Stomach smooth muscle (tissue), 2 donors: ENCODE data around the gene FOXK1.
"Not testable (repeated sequence)": the region's sequence is repeated elsewhere in the genome, so short reads cannot be mapped to it uniquely, and the experiment has no call there.

Source experiments
- H3K27ac ChIP-seq: one replicate; pipeline ENCODE4 v1.7.0; 2013; ENCODE audit warnings: mild to moderate bottlenecking, low read length, inconsistent platforms
- H3K27me3 ChIP-seq, 2 donors: one replicate each; pipeline ENCODE4 v1.7.0; 2013; ENCODE audit warnings: low read length in 2 of 2; ENCODE audit not compliant: insufficient read depth in 2 of 2, control insufficient read depth in 1 of 2
- H3K36me3 ChIP-seq, 2 donors: one replicate each; pipeline ENCODE4 v1.7.0; 2013; ENCODE audit warnings: low read length in 2 of 2; ENCODE audit not compliant: control insufficient read depth in 2 of 2, insufficient read depth in 2 of 2
- H3K4me1 ChIP-seq: one replicate; pipeline ENCODE4 v1.7.0; 2013; ENCODE audit warnings: low read length; ENCODE audit not compliant: control insufficient read depth, insufficient read depth
- H3K4me3 ChIP-seq, 2 donors: one replicate each; pipeline ENCODE4 v1.7.0; 2013; ENCODE audit warnings: low read length in 2 of 2
- H3K9ac ChIP-seq, 2 donors: one replicate each; pipeline ENCODE4 v1.7.0; 2013; ENCODE audit warnings: low read length in 2 of 2, mild to moderate bottlenecking in 1 of 2
- H3K9me3 ChIP-seq, 2 donors: one replicate each; pipeline ENCODE4 v1.7.0; 2013; ENCODE audit warnings: low read length in 2 of 2; ENCODE audit not compliant: control insufficient read depth in 2 of 2
- donor health status: healthy.
- donor health status: Pancreatic carcinoma.

FOXK1 gene

DNA sequence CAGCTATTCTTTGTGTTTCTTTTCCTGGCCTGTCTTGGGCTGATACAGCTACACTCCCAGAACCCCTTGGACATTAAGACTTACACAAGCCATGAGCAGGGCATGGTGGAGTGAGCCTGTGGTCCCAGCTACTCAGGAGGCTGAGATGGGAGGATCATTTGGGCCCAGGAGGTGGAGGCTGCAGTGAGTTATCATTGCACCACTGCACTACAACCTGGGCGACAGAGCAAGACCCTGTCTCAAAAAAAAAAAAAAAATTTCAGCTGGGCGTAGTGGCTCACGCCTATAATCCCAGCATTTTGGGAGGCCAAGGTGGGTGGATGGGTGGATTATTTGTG lies 13.6 kb upstream of the FOXK1 start:
- peak overlapping the region; percentile 76 for H3K27ac ChIP-seq
- H3K36me3 ChIP-seq = no peaks in the 10 kb centered on the region
- no peaks in the 10 kb centered on the region for H3K27me3 ChIP-seq
- peak overlapping the region in 1 of 2 donors; percentile 8 for H3K4me3 ChIP-seq
- no peaks in the 10 kb centered on the region for H3K9me3 ChIP-seq
- peaks cover 28% of the 10 kb centered on the region for H3K4me1 ChIP-seq
- H3K9ac ChIP-seq = peak overlapping the region; percentile 19 to 55

DNA sequence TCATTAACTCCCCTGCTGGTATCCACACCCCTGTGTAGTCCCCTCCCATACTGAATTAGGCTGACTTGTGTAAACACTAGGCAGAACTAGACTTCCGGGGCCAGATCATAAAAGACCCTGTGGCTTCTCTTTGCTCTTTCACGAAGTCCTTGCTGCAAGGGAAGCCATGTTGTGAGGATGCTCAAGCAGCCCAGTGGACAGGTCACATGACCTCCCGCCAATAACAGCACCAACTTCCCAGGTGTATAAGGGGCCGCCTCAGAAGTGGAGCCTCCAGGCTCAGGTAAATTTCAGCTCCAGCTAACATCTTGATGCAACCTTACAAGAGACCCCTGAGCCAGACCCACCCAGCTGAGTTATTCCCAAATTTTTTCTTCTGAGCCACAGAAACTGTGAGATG lies 11.3 kb upstream of the FOXK1 start:
- Histone ChIP-seq H3K27ac (no peak overlapping the region), H3K4me1 (peaks cover 28% of the 10 kb centered on the region), H3K9me3 (peaks cover 0 to 3% of the 10 kb centered on the region in 2 donors), H3K9ac (no peak overlapping the region), H3K27me3 (no peaks in the 10 kb centered on the region), H3K4me3 (no peak overlapping the region), H3K36me3 (no peaks in the 10 kb centered on the region)

DNA sequence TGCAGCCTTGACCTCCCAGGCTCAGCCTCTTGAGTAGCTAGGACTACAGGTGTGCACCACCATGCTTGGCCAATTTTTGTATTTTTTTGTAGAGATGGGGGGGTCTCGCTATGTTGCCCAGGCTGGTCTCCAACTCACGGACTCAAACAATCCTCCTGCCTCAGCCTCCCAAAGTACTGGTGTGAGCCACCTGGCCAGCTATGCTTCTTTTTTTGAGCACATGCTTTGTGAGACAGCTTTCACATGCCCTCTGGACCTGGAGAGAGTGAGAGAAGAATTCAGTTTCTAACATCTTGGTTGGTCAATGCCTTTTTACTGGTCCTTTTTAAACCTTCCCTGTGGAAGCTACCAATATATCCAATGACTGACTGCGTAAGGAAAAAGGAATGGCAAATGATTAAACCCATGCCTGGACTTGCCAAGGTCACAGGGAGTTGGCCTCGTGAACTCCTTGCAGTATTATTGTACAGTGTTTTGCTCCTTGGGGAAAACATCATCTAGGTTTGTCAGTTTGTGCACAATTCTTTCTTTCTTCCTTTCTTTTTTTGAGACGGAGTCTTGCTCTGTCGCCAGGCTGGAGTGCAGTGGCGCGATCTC lies 6.2 kb upstream of the FOXK1 start:
- Histone ChIP-seq H3K9ac (no peak overlapping the region), H3K36me3 (no peaks in the 10 kb centered on the region), H3K27ac (no peak overlapping the region), H3K4me1 (no peaks in the 10 kb centered on the region), H3K4me3 (no peak overlapping the region), H3K27me3 (no peaks in the 10 kb centered on the region), H3K9me3 (peaks cover 0 to 3% of the 10 kb centered on the region in 2 donors)

DNA sequence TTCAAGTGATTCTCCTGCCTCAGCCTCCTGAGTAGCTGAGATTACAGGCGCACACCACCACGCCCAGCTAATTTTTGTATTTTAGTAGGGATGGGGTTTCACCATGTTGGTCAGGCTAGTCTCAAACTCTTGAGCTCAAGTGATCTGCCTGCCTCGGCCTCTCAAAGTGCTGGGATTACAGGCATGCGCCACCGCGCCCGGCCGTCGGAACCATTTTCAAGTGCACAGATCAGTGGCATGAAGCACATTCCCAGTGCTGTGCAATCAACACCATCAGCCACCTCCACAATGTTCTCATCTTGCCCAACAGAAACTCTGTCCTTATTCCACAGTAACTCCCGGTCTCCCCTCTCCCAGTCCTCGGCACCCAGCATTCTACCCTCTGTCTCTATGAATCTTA lies 4.6 kb upstream of the FOXK1 start:
- H3K4me3 ChIP-seq, H3K9me3 ChIP-seq, H3K27ac ChIP-seq, H3K9ac ChIP-seq, H3K4me1 ChIP-seq, H3K27me3 ChIP-seq, H3K36me3 ChIP-seq: not testable (repeated sequence)

DNA sequence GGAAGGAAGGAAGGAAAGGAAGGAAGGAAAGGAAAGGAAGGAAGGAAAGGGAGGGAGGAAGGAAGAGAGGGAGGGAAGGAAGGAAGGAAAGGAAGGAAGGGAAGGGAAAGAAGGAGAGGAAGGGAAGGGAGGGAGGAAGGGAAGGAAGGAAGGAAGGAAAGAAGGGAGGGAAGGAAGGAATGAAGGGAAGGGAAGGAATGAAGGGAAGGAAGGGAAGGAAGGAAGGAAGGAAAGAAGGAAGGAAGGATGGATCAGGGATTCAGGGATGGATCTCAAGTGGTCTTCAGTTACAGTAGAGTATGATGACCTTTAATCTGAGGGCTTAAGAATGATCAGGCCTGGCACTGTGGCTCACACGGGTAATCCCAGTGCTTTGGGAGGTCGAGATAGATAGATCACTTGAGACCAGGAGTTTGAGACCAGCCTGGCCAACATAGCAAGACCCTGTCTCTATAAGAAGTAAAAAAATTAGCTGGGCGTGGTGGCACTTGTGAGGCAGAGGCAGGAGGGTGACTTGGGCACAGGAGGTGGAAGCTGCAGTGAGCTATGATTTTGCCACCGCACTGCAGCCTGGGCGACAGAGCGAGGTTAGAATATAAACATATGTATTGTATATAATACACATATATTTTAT lies 760 bp upstream of the FOXK1 start:
- no peaks in the 10 kb centered on the region for H3K36me3 ChIP-seq
- H3K4me3 ChIP-seq = peak overlapping the region; percentile 49 to 71
- H3K27me3 ChIP-seq = no peaks in the 10 kb centered on the region
- no peaks in the 10 kb centered on the region for H3K9me3 ChIP-seq
- H3K4me1 ChIP-seq = peaks cover 26% of the 10 kb centered on the region
- no peak overlapping the region for H3K27ac ChIP-seq
- H3K9ac ChIP-seq = peak overlapping the region; percentile 42 to 55

DNA sequence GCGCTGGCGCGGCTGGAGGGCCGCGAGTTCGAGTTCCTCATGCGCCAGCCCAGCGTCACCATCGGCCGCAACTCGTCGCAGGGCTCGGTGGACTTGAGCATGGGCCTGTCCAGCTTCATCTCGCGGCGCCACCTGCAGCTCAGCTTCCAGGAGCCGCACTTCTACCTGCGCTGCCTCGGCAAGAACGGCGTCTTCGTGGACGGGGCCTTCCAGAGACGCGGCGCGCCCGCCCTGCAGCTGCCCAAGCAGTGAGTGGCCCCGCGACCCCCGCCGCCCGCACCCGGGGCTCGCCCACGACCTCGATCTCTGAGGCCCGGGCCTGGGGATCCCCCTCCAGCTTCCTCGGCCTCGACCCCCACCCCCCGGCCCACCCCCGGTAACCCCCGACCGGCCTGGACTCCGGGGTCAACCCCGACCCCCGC lies 537 bp downstream of the FOXK1 start:
- Histone ChIP-seq H3K27me3 (no peaks in the 10 kb centered on the region), H3K36me3 (no peaks in the 10 kb centered on the region), H3K9me3 (no peaks in the 10 kb centered on the region), H3K9ac (peak overlapping the region; percentile 92 to 99), H3K4me1 (peaks cover 32% of the 10 kb centered on the region), H3K4me3 (peak overlapping the region; percentile 88 to 95), H3K27ac (peak overlapping the region; percentile 91)

DNA sequence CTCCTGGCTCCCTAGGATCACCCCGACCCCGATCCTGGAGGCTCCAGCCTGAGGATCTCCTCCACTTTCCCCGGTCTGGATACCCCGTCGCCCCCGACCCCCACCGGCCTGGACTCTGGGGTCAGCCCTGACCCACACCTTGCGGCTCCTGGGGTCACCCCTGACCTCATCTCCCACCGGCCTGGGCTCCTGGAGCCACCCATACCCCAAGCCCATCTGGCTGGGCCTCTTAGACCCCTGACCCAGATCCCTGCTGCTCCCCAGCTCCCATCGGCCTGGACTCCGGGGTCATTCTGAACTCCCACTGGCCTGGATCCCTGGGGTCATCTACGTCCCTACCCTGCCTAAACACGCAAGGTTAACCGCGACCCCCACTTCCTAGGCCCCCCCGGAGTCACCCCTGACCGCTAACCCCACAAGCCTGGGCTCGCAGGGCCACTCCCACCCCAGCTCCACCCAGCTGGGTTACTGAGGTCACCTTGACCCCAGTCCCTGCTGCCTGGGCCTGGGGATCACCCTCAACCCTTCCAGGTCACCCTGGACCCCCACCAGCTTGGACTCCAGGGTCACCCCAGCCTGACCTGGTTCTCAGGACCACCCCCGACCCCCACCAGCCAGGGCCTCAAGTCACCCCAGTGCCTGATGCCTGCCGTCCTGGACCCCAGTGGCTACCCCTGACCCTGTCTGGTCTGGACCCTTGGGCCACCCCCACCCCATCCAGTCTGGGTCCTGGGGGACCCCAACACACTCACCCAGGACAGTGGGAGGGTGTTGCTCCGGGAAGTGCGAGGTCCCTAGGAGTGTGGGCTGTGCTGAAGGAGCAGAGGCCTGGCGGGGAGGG lies 1.2 kb downstream of the FOXK1 start:
- H3K36me3 ChIP-seq = no peaks in the 10 kb centered on the region
- H3K9ac ChIP-seq = peak overlapping the region; percentile 92 to 99
- peaks cover 32% of the 10 kb centered on the region for H3K4me1 ChIP-seq
- H3K4me3 ChIP-seq = peak overlapping the region; percentile 88 to 95
- H3K27ac ChIP-seq = peak overlapping the region; percentile 91
- no peaks in the 10 kb centered on the region for H3K9me3 ChIP-seq
- no peaks in the 10 kb centered on the region for H3K27me3 ChIP-seq

DNA sequence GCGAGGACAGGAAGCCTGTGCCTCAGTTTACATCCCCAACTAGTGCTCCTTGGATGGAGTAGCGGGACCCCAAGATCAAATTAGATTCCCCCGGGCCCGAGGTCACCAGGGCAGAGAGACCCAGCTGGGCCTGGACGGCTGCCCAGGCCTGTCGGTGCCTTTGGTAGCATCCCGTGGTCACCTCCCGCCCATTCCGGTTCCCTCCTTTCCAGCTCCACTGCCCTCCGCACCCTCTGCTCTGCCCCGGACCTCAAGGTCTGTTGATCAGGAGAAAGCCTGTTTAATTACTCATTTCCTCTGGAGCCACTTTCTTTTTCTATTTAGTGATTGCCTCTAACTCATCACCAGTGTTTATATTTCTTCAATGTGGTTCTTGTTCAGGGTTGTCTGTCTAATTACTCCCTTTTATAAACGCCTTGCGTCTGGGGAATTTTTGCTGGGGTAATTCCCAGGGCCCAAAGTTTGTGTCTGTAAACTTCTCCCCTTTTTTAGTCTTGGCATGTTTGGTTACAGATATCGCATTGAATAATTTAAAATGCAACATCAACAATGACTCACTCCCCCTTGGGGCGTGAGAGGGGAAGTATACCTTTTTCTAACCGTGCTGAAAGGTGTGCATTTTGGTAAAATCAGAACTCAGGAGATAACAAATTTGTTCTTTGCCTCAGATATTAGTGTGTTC lies 1.9 kb downstream of the FOXK1 start:
- Histone ChIP-seq H3K4me3 (peak overlapping the region; percentile 88 to 95), H3K36me3 (no peaks in the 10 kb centered on the region), H3K27ac (peak overlapping the region; percentile 91), H3K4me1 (peaks cover 32% of the 10 kb centered on the region), H3K9me3 (no peaks in the 10 kb centered on the region), H3K9ac (peak overlapping the region; percentile 92 to 99), H3K27me3 (no peaks in the 10 kb centered on the region)

DNA sequence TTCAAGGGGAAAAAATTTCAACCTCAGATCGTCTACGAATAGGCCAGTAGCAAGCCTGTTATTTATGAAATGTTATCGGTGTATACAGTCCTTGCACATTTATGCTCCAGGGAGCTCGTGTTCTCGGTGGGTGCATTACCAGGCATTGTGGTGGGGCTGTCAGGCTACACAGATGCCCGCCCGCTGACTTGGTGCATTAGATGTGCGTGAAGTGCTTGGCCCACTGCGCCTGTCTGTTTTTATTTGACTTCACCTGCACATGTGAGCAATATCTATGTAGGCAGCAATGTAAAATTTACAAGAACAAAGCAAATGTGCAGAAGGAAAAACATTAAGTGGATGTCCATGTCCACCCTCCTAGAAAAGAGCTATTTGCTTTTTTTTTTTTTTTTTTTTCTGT lies 2.8 kb downstream of the FOXK1 start:
- Histone ChIP-seq H3K36me3 (no peaks in the 10 kb centered on the region), H3K9ac (peak overlapping the region in 1 of 2 donors; percentile 99), H3K4me3 (peak overlapping the region; percentile 88 to 95), H3K27me3 (no peaks in the 10 kb centered on the region), H3K4me1 (peaks cover 39% of the 10 kb centered on the region), H3K27ac (peak overlapping the region; percentile 91), H3K9me3 (no peaks in the 10 kb centered on the region)

DNA sequence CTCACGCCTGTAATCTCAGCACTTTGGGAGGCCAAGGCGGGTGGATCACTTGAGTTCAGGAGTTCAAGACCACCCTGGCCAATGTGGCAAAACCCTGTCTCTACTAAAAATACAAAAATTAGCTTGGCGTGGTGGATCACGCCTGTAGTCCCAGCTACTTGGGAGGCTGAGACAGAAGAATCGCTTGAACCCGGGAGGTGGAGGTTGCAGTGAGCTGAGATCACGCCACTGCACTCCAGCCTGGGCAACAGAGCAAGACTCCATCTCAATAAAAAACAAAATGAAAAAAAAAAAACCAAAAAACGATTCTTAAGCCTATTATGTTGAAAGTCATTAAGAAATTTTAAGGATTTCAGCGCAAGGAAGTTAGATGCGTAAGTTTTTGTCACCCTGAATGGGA lies 3.6 kb downstream of the FOXK1 start:
- not testable (repeated sequence) for H3K4me3 ChIP-seq, H3K36me3 ChIP-seq, H3K27me3 ChIP-seq, H3K9ac ChIP-seq, H3K9me3 ChIP-seq
- peak overlapping the region; percentile 91 for H3K27ac ChIP-seq
- H3K4me1 ChIP-seq = peaks cover 42% of the 10 kb centered on the region
